AG09319 (cell line): ENCODE data around the gene PRICKLE2.

Experiments used
- DNase-seq: peaks from one replicate; pipeline ENCODE4 v3.0.0-alpha.2; 2010; ENCODE audit warnings: low read depth; ENCODE audit errors: extremely low read depth
- TF ChIP-seq, protein P1 (sequence below): IDR thresholded peaks from 2 replicates; pipeline ENCODE4 v1.5.1; 2011; ENCODE audit warnings: low read depth, mild to moderate bottlenecking, inconsistent platforms, low read length, moderate library complexity

PRICKLE2 gene

DNA sequence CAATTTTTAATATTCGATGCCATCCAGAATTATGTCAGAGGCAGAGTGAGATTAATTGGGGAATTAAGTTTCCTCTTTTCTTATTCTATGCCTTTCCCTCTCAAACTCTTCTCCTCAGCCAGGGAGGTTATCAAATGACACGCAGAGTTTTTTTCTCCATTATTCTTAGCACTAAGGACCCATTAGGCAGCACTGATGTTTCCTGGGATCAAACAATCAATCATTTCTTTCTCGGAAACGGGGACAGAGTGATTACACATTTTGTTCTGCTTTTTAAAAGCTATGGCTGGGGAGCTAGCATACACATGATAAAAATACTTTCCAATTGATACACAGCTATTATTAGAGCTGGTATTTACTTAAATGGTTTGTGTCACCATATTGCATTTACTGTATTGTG, 166.7 kb downstream of the PRICKLE2 start:
- no peak for DNase-seq
- TF ChIP-seq, protein P1, sequence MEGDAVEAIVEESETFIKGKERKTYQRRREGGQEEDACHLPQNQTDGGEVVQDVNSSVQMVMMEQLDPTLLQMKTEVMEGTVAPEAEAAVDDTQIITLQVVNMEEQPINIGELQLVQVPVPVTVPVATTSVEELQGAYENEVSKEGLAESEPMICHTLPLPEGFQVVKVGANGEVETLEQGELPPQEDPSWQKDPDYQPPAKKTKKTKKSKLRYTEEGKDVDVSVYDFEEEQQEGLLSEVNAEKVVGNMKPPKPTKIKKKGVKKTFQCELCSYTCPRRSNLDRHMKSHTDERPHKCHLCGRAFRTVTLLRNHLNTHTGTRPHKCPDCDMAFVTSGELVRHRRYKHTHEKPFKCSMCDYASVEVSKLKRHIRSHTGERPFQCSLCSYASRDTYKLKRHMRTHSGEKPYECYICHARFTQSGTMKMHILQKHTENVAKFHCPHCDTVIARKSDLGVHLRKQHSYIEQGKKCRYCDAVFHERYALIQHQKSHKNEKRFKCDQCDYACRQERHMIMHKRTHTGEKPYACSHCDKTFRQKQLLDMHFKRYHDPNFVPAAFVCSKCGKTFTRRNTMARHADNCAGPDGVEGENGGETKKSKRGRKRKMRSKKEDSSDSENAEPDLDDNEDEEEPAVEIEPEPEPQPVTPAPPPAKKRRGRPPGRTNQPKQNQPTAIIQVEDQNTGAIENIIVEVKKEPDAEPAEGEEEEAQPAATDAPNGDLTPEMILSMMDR = no peak

DNA sequence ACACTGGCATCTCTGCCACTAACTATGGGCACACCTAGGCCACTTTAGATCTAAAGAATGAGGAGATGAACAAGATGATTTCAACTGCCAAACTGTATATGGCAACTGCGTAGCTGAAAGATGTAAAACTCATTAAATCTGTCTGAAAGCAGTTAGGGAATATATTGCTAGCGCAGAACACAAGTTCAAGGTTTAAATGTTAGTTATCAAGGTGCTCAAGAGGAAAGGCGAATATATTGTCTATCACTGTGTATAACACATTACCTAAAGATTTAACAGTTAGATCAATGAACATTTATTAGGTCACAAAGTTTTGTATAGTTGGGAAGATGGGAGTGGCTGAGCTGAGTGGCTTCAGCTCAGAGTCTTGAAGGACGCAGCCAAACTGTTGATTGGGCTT, 168.0 kb downstream of the PRICKLE2 start:
- TF ChIP-seq, protein P1 = no peak
- DNase-seq = no peak

DNA sequence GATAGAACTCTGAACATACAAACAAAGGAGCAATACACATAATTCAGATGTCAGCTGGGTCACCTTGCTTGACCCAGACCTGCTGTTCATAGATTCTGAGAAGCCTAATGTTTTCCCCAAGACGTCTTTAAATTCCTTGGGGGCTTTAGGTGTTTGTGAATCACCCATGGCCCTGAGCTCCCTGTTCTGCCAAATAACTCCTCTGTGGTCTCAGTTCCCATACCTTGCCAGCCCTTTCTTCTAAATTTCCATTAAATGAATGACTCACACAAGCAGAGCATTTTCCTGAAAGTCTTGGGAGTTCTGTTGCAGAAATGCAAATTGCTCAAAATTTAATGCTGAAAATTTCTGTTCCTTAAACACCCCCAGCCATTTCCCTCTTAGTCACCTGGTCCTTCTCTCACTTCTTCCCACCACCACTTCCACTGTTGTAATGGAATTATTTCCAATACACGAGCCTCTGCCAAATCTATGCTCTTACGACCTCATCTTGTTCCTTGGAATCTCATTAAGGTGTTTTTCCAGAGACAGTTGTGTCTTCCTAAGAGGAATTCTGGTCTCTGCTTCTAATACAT, 168.6 kb downstream of the PRICKLE2 start:
- TF ChIP-seq, protein P1 = no peak
- DNase-seq = no peak

DNA sequence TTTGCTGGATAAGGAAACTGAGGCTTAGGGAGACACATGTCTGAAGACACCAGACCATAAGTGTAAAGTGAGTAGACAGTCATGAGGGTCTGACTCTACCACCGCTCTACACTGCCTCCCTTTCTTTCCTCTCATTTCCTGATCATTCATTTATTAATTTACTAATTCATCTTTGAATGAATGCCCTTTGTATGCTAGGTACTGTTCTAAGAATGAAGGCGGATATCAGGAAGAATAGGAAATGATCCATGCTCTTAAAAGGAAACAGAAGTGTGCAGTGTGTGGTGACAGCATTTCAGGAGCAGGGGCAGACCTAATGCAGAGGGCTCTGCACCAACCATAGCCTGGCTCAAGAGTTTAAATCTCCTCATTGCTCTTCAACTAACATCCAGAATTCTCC, 170.2 kb downstream of the PRICKLE2 start:
- TF ChIP-seq, protein P1 = no peak
- DNase-seq = no peak

DNA sequence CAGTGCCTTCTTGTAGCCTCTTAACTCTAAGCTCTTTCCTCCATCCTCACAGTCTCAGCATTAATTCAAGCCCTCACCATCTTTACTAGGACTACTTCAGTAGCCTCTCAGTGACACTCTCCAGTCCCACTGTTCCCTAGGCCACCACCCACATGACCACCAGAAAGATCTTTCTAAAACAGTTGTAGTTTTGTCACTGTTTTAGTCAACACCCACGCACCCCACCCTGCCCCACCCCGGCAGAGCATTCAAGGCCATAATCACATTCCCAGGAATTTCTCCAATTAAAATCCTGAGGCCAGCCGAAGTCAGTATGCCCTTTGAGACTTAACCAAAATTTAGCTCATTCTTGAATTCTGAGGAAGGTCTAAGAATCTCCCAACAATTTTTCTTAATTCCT, 170.8 kb downstream of the PRICKLE2 start:
- DNase-seq = no peak
- TF ChIP-seq, protein P1 = no peak

DNA sequence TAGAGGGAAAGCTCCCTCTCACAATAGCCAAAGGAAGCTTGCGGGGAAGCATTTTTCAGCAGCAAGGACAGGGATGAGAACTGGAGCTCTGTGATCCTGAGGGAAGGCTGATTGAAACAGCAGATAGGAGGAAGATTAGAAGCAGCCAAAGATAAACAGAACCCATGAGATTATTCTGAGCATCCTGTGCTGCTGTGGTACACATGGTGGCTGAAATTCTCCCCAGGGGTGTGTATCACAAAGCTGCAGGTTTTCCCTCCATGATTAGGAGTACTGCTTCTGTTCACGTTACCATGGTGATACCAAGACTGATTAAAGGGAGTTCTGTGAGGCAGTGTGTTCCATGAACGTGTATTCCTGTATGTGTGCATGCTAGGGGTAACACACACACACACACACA, 171.7 kb downstream of the PRICKLE2 start:
- TF ChIP-seq, protein P1 = no peak
- DNase-seq = no peak

DNA sequence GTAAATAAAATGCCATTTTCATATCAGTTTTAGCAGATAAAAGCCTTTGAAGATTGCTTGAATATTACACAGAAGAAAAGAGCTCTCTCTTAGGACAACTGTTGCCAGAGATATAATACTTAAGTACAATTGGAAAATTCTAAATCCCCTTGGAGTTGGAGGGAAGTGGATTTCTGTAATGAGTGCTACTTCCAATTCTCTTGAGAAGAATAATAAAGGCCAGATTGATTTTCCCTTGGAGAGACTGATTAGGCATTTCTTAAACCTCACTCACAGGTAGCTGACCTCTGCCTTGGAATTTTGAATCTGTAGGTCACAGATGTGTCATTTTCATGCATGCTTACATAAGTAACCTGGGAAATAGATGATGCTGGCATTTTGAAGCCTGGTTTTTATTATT, 172.1 kb downstream of the PRICKLE2 start:
- TF ChIP-seq, protein P1 = no peak
- no peak for DNase-seq
